ENCODE measurements around the gene MEIS2.
A peak's percentile ranks its signal among the peaks of the same experiment; 100 is the strongest.

MEIS2 gene

DNA sequence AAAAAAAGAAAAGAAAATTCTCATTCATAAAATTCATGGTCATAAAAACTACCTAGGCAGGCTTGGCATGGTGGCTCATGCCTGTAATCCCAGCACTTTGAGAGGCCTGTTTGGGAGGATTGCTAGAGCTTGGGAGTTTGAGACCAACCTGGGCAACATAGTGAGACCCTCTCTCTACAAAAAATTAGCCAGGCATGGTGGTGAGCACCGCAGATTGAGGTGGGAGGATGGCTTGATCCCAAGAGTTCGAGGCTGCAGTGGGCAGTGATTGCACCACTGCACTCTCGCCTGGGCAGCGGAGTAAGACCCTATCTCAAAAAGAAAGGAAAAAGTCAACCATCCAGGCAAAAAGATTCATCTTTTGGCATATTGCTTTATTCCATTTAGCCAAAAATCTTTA, 58.5 kb downstream of the MEIS2 start:
- H3K4me2 ChIP-seq (ENCODE audit: low read length) = no peak overlapping the region
- H3K4me1 ChIP-seq (ENCODE audit: low read length) = peaks cover 18% of the 10 kb centered on the region
- H3K9ac ChIP-seq (ENCODE audit: low read length) = no peak overlapping the region
- H2AFZ ChIP-seq (ENCODE audit: low read depth, low read length) = no peak overlapping the region
- no peaks in the 10 kb centered on the region for H3K36me3 ChIP-seq (replicated peaks; ENCODE audit: low read depth, low read length)
- H3K27me3 ChIP-seq (ENCODE audit: low read depth, low read length) = no peaks in the 10 kb centered on the region
- no peaks in the 10 kb centered on the region for H4K20me1 ChIP-seq (ENCODE audit: insufficient read depth, low read length)
- H3K27ac ChIP-seq (ENCODE audit: low read length) = no peak overlapping the region
- TF ChIP-seq, protein P1, sequence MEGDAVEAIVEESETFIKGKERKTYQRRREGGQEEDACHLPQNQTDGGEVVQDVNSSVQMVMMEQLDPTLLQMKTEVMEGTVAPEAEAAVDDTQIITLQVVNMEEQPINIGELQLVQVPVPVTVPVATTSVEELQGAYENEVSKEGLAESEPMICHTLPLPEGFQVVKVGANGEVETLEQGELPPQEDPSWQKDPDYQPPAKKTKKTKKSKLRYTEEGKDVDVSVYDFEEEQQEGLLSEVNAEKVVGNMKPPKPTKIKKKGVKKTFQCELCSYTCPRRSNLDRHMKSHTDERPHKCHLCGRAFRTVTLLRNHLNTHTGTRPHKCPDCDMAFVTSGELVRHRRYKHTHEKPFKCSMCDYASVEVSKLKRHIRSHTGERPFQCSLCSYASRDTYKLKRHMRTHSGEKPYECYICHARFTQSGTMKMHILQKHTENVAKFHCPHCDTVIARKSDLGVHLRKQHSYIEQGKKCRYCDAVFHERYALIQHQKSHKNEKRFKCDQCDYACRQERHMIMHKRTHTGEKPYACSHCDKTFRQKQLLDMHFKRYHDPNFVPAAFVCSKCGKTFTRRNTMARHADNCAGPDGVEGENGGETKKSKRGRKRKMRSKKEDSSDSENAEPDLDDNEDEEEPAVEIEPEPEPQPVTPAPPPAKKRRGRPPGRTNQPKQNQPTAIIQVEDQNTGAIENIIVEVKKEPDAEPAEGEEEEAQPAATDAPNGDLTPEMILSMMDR (IDR thresholded peaks at IDR 0.05; ENCODE audit: low read depth, low read length) = no peak
- no peak for TF ChIP-seq EZH2phosphoT487 (IDR thresholded peaks at IDR 0.05; ENCODE audit: low read depth)
- no peak overlapping the region for H3K4me3 ChIP-seq (ENCODE audit: low read length)
- no peaks in the 10 kb centered on the region for H3K79me2 ChIP-seq (ENCODE audit: low read length)
- H3K9me3 ChIP-seq (ENCODE audit: insufficient read depth, low read length) = no peaks in the 10 kb centered on the region

DNA sequence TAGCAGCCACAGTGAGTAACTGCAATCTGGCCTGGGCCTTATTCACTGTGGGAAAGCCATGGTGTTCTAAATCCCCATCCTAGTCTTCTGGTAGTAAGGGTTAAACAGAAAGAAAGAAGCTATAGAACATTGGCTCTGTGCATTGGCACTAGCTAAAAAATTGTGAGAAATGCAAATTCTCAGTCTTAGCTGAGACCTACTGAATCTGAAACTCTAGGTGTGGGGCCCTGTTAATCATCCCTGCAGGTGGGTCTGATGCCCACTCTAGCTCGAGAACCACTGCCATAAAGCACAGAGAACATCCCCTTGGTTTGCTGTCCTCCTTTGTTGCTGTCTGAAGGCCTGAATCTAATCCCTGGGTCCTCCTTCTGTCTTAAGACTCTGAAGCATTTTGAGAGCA, 59.3 kb downstream of the MEIS2 start:
- no peak overlapping the region for H3K4me3 ChIP-seq (ENCODE audit: low read length)
- H4K20me1 ChIP-seq (ENCODE audit: insufficient read depth, low read length) = no peaks in the 10 kb centered on the region
- no peak overlapping the region for H3K27ac ChIP-seq (ENCODE audit: low read length)
- H2AFZ ChIP-seq (ENCODE audit: low read depth, low read length) = no peak overlapping the region
- no peaks in the 10 kb centered on the region for H3K36me3 ChIP-seq (replicated peaks; ENCODE audit: low read depth, low read length)
- no peak overlapping the region for H3K9ac ChIP-seq (ENCODE audit: low read length)
- H3K9me3 ChIP-seq (ENCODE audit: insufficient read depth, low read length) = no peaks in the 10 kb centered on the region
- H3K4me2 ChIP-seq (ENCODE audit: low read length) = 0 out of 2 replicates have a peak overlapping the region, but pooled peaks have one; percentile 5
- H3K79me2 ChIP-seq (ENCODE audit: low read length) = no peaks in the 10 kb centered on the region
- H3K4me1 ChIP-seq (ENCODE audit: low read length) = peaks cover 15% of the 10 kb centered on the region
- no peaks in the 10 kb centered on the region for H3K27me3 ChIP-seq (ENCODE audit: low read depth, low read length)
- TF ChIP-seq EZH2phosphoT487 (IDR thresholded peaks at IDR 0.05; ENCODE audit: low read depth) = no peak
- TF ChIP-seq, protein P1 (IDR thresholded peaks at IDR 0.05; ENCODE audit: low read depth, low read length) = no peak

GRCh38 chr15:37040072-37040742, 60.1 kb downstream of the MEIS2 start:
- Histone ChIP-seq H3K9me3 (ENCODE audit: insufficient read depth, low read length) (peaks cover 2% of the 10 kb centered on the region; the same call in 1 of the 2 replicates), H3K36me3 (replicated peaks; ENCODE audit: low read depth, low read length) (no peaks in the 10 kb centered on the region), H3K27me3 (ENCODE audit: low read depth, low read length) (no peaks in the 10 kb centered on the region), H3K9ac (ENCODE audit: low read length) (no peak overlapping the region), H3K4me2 (ENCODE audit: low read length) (no peak overlapping the region), H3K4me3 (ENCODE audit: low read length) (no peak overlapping the region), H4K20me1 (ENCODE audit: insufficient read depth, low read length) (no peaks in the 10 kb centered on the region), H2AFZ (ENCODE audit: low read depth, low read length) (no peak overlapping the region), H3K4me1 (ENCODE audit: low read length) (peaks cover 12% of the 10 kb centered on the region), H3K79me2 (ENCODE audit: low read length) (no peaks in the 10 kb centered on the region), H3K27ac (ENCODE audit: low read length) (no peak overlapping the region)
- TF ChIP-seq, protein P1 (IDR thresholded peaks at IDR 0.05; ENCODE audit: low read depth, low read length) = no peak
- no peak for TF ChIP-seq EZH2phosphoT487 (IDR thresholded peaks at IDR 0.05; ENCODE audit: low read depth)

- Histone ChIP-seq H3K36me3 (replicated peaks; ENCODE audit: low read depth, low read length) (no peaks in the 10 kb centered on the region), H3K4me3 (ENCODE audit: low read length) (no peak overlapping the region), H3K9me3 (ENCODE audit: insufficient read depth, low read length) (peaks cover 3% of the 10 kb centered on the region; the same call in 1 of the 2 replicates), H3K27ac (ENCODE audit: low read length) (no peak overlapping the region), H4K20me1 (ENCODE audit: insufficient read depth, low read length) (no peaks in the 10 kb centered on the region), H2AFZ (ENCODE audit: low read depth, low read length) (no peak overlapping the region), H3K9ac (ENCODE audit: low read length) (no peak overlapping the region), H3K27me3 (ENCODE audit: low read depth, low read length) (no peaks in the 10 kb centered on the region), H3K79me2 (ENCODE audit: low read length) (no peaks in the 10 kb centered on the region), H3K4me1 (ENCODE audit: low read length) (peaks cover 23% of the 10 kb centered on the region), H3K4me2 (ENCODE audit: low read length) (no peak overlapping the region)
- no peak for TF ChIP-seq EZH2phosphoT487 (IDR thresholded peaks at IDR 0.05; ENCODE audit: low read depth)
- TF ChIP-seq, protein P1 (IDR thresholded peaks at IDR 0.05; ENCODE audit: low read depth, low read length) = no peak
These were observed 61.6 kb downstream of the MEIS2 start for GRCh38 chr15:37038716-37039106.

Measured in OCI-LY3 (cell line).